ENCODE results near the gene COG8.

GRCh38 chr16:69307856-69308255 lies 31.5 kb downstream of the COG8 start:
- no peak for TF ChIP-seq CTCF (IDR thresholded peaks at IDR 0.05)
- no peak for TF ChIP-seq POLR2A (IDR thresholded peaks at IDR 0.05)

Data from transverse colon (tissue), 3 donors.